ENCODE results near the gene PPP2R5B.

- TF ChIP-seq NR1H2 (CRISPR knock-in tag; IDR thresholded peaks at IDR 0.05) (no peak), SOX15 (CRISPR knock-in tag; IDR thresholded peaks at IDR 0.05) (no peak), ZBTB43 (CRISPR knock-in tag; IDR thresholded peaks at IDR 0.05) (no peak)
- TF ChIP-seq, protein P1, sequence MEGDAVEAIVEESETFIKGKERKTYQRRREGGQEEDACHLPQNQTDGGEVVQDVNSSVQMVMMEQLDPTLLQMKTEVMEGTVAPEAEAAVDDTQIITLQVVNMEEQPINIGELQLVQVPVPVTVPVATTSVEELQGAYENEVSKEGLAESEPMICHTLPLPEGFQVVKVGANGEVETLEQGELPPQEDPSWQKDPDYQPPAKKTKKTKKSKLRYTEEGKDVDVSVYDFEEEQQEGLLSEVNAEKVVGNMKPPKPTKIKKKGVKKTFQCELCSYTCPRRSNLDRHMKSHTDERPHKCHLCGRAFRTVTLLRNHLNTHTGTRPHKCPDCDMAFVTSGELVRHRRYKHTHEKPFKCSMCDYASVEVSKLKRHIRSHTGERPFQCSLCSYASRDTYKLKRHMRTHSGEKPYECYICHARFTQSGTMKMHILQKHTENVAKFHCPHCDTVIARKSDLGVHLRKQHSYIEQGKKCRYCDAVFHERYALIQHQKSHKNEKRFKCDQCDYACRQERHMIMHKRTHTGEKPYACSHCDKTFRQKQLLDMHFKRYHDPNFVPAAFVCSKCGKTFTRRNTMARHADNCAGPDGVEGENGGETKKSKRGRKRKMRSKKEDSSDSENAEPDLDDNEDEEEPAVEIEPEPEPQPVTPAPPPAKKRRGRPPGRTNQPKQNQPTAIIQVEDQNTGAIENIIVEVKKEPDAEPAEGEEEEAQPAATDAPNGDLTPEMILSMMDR (IDR thresholded peaks at IDR 0.05): no peak
These were observed 22.2 kb upstream of the PPP2R5B start for GRCh38 chr11:64902102-64902900.
